ENCODE results near the gene C2orf49.

GRCh38 chr2:105376010-105376409 is 38.7 kb downstream of the C2orf49 start:
- TF ChIP-seq, protein P1, sequence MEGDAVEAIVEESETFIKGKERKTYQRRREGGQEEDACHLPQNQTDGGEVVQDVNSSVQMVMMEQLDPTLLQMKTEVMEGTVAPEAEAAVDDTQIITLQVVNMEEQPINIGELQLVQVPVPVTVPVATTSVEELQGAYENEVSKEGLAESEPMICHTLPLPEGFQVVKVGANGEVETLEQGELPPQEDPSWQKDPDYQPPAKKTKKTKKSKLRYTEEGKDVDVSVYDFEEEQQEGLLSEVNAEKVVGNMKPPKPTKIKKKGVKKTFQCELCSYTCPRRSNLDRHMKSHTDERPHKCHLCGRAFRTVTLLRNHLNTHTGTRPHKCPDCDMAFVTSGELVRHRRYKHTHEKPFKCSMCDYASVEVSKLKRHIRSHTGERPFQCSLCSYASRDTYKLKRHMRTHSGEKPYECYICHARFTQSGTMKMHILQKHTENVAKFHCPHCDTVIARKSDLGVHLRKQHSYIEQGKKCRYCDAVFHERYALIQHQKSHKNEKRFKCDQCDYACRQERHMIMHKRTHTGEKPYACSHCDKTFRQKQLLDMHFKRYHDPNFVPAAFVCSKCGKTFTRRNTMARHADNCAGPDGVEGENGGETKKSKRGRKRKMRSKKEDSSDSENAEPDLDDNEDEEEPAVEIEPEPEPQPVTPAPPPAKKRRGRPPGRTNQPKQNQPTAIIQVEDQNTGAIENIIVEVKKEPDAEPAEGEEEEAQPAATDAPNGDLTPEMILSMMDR (IDR thresholded peaks at IDR 0.05): no peak
- TF ChIP-seq POLR2A (IDR thresholded peaks at IDR 0.05): no peak

Measured in stomach (tissue), 4 donors.